IPS-11a (cell line): ENCODE results near the gene GTF2H4.

Experiments
- H3K4me3 ChIP-seq: one replicate; pipeline ENCODE4 v1.5.1; 2013; ENCODE audit warnings: low read depth, low read length, control low read depth

GTF2H4 gene

GRCh38 chr6:30882204-30882758 lies 25.7 kb upstream of the GTF2H4 start:
- H3K4me3 ChIP-seq = no peak overlapping the region

GRCh38 chr6:30882759-30883684 lies 25.0 kb upstream of the GTF2H4 start:
- peak overlapping the region; percentile 27 for H3K4me3 ChIP-seq

- H3K4me3 ChIP-seq = peak within 1 kb of the TSS; percentile 62
Observed at GRCh38 chr6:30883685-30884520, 24.1 kb upstream of the GTF2H4 start, which contains the start of gene DDR1. DDR1 (plus strand) TSS chr6:30884519; CDS start chr6:30888730, 4,211 bp downstream.

GRCh38 chr6:30884521-30885480 lies 23.2 kb upstream of the GTF2H4 start:
- H3K4me3 ChIP-seq = peak overlapping the region; percentile 62

- H3K4me3 ChIP-seq = peak overlapping the region; percentile 62
Observed at GRCh38 chr6:30885481-30885998, 22.5 kb upstream of the GTF2H4 start.

GRCh38 chr6:30885999-30886896 lies 21.8 kb upstream of the GTF2H4 start:
- peak overlapping the region; percentile 62 for H3K4me3 ChIP-seq

- no peak overlapping the region for H3K4me3 ChIP-seq
Observed at GRCh38 chr6:30886897-30887255, 21.1 kb upstream of the GTF2H4 start.

- no peak overlapping the region for H3K4me3 ChIP-seq
Observed at GRCh38 chr6:30887901-30888815, 19.8 kb upstream of the GTF2H4 start.

GRCh38 chr6:30888816-30889495 lies 19.1 kb upstream of the GTF2H4 start:
- no peak overlapping the region for H3K4me3 ChIP-seq

GRCh38 chr6:30889496-30889885 lies 18.5 kb upstream of the GTF2H4 start:
- no peak overlapping the region for H3K4me3 ChIP-seq

GRCh38 chr6:30889921-30890645 lies 17.9 kb upstream of the GTF2H4 start:
- no peak overlapping the region for H3K4me3 ChIP-seq

GRCh38 chr6:30890646-30891449 lies 17.2 kb upstream of the GTF2H4 start:
- H3K4me3 ChIP-seq = no peak overlapping the region

- no peak overlapping the region for H3K4me3 ChIP-seq
Observed at GRCh38 chr6:30891450-30891723, 16.6 kb upstream of the GTF2H4 start.

GRCh38 chr6:30891816-30892538 lies 16.0 kb upstream of the GTF2H4 start:
- no peak overlapping the region for H3K4me3 ChIP-seq

GRCh38 chr6:30893001-30893591 lies 14.9 kb upstream of the GTF2H4 start:
- no peak overlapping the region for H3K4me3 ChIP-seq
